Esophagus squamous epithelium (tissue), 4 donors: ENCODE data around the gene AGBL2.

Experiments used
- POLR2A ChIP-seq, 4 donors: fragments of 450-650 bp; IDR thresholded peaks; one replicate each; pipeline ENCODE4 v1.6.1; 2017; ENCODE audit warnings: antibody characterized with exemption in 4 of 4, mild to moderate bottlenecking in 4 of 4, moderate library complexity in 3 of 4
- TF ChIP-seq, protein P1 (sequence below), 6 experiments: fragments of 450-650 bp in 4 of 6; fragments of 200-600 bp in 2 of 6; sonication (generic) in 2 of 6; IDR thresholded peaks; one replicate each; pipeline ENCODE4 v1.5.1; 2016 to 2019; ENCODE audit warnings: antibody characterized with exemption in 6 of 6, mild to moderate bottlenecking in 4 of 6, moderate library complexity in 4 of 6

DNA sequence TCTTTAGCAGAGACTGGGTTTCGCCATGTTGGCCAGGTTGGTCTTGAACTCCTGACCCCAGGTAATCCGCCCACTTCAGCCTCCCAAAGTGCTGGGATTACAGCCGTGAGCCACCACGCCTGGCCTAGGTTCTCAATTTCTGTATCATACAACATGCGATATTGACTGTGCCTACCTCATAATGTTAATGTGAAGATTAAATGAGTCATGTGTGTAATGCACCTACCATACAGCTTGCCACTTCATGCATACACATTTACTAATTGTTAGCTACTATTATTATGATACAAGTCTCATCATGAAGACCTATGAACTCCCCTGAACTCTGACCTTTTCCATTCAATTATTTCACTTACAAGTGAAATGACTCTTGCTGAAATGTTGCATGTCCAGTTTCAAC lies 25.7 kb downstream of the AGBL2 start:
- TF ChIP-seq POLR2A (IDR thresholded peaks at IDR 0.05) = no peak
- TF ChIP-seq, protein P1, sequence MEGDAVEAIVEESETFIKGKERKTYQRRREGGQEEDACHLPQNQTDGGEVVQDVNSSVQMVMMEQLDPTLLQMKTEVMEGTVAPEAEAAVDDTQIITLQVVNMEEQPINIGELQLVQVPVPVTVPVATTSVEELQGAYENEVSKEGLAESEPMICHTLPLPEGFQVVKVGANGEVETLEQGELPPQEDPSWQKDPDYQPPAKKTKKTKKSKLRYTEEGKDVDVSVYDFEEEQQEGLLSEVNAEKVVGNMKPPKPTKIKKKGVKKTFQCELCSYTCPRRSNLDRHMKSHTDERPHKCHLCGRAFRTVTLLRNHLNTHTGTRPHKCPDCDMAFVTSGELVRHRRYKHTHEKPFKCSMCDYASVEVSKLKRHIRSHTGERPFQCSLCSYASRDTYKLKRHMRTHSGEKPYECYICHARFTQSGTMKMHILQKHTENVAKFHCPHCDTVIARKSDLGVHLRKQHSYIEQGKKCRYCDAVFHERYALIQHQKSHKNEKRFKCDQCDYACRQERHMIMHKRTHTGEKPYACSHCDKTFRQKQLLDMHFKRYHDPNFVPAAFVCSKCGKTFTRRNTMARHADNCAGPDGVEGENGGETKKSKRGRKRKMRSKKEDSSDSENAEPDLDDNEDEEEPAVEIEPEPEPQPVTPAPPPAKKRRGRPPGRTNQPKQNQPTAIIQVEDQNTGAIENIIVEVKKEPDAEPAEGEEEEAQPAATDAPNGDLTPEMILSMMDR (IDR thresholded peaks at IDR 0.05) = no peak
